Gastroesophageal sphincter (tissue), 3 donors: ENCODE results near the gene CA11.

ENCODE experiments used
- CTCF ChIP-seq, 4 experiments: fragments of 200-600 bp in 2 of 4; fragments of 450-650 bp in 2 of 4; sonication (generic) in 1 of 4; IDR thresholded peaks; one replicate each; pipeline ENCODE4 v1.5.1; 2017 to 2019; ENCODE audit warnings: antibody characterized with exemption in 4 of 4, mild to moderate bottlenecking in 2 of 4, moderate library complexity in 2 of 4
- POLR2A ChIP-seq, 2 donors: fragments of 450-650 bp; IDR thresholded peaks; one replicate each; pipeline ENCODE4 v1.6.1; 2017; ENCODE audit warnings: antibody characterized with exemption in 2 of 2, mild to moderate bottlenecking in 2 of 2, moderate library complexity in 1 of 2

GRCh38 chr19:48687776-48688175, 41.8 kb upstream of the CA11 start:
- TF ChIP-seq CTCF (IDR thresholded peaks at IDR 0.05) (no peak), POLR2A (IDR thresholded peaks at IDR 0.05) (no peak)
